NCI-H510A (cell line): Measurements from ENCODE around the gene DPYD.

ENCODE experiments used
- DNase-seq: peaks from one replicate; lab custom pipeline; 2025; lab: John Stamatoyannopoulos, UW

Gene DPYD

DNA sequence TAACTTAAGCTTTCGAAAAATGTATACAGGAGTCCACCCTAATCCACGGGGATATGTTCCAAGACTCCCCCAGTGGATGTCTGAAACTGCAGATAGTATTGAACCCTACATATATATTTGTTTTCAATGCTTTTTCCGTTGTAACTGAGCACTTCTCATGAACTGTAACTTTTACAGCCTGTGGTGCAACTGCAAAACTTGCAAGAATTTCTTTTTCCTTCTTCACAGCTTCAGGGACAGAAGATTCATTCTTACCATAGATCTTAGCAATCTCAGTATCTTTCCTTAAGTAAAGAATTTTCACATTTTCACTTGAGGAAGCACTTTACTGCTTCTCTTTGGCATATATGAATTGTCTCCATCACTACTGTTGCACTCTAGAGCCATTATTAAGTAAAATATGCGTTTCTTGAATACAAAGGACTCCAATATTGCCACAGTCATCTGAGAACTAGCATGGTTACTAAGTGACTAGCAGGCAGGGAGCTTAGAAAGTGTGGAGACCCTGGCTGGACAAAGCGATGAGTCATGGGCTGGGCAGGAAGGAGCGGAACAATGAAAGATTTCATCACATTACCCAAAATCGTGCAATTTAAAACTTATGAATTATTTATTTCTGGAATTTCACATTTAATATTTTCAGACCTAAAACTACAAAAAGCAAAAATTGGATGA is 14.1 kb downstream of the DPYD start:
- DNase-seq = no peak

DNA sequence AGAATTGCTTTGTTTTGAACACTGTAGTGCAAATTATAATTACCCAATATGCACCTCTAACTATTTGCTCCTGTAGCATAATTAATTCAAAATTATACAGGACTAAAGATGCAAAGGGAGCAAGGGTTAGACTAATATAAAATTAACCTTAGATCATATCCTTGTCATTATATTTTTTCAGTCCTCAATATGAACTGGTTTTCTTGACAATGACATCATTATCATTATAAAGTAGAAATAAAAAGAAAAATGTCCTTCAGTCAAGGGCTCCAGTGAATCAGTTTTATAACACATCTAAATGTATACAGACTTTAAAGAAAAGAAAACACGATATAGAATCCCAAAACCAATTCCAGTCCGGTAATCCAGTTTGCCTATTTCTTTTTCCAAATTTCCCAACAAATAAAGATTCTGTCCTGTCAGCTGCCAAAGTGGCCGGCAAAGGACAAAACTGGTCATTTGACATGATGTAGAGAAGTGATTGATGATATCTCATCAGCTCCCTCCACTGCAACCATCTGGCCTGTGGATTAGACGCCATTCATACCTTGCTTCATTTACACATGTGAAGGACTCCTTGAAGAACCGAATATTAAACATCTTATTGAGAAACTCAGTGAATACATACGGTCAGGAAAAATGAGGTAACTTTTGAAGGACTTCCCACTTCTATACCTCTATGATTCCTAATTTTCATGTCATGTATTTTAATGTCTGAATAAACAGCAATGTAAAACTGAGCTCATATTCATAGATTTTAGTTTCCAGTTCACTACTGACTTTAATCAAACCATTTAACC is 15.5 kb downstream of the DPYD start:
- DNase-seq = no peak

DNA sequence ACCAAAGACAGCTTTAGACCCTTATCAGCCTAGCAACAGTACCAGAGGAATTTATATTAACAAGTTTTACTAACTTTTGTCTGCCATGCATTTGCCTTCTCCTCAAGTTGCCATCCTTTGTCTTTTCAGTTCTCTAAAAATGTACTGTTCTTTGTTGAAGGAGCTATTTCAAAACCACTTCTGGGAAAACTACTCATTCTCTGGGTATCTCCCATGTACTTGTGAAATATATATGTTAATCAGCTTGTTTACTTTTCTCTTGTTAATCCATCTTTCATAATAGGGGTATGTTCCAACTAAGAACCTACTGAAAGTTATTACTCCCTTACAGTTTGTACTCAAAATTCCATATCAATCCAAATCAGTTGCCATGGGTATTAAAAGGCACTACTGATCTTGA is 16.3 kb downstream of the DPYD start:
- no peak for DNase-seq

DNA sequence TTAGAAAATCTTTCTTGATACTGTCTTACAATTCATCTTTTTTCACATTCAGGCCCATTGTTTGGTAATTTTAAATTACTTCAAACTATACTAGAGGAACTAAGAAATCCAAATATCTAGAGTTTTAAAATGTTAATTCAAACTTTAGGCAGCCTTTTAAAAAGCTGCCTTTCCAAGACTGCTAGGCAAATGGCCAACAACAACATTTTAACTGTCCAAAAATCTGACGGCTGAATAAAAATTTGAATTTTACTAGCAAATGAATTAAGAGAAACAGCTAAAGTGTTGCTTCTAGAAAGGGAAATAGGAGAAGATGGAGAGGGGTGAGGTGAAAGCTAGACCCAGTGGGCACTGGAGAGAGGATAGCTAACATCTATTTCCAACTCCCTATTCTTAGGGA is 17.2 kb downstream of the DPYD start:
- no peak for DNase-seq

DNA sequence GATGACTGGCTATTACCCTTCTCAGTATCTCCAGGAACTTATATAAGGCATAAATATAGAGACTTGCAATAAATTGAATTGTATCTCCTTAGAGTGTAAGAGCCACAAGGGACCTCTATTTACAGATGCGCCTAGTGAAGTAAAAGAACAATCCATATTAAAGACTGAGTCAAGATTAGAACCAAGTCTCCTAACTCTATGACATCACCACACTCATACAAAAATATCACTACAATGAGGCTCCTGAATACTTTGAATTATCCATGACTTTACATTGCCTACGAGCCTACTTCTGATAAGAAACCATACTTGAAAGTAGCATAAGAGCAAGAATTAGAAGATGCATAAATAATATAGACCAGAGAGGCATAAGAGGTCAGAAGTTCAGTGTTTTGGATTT is 18.8 kb downstream of the DPYD start:
- DNase-seq = no peak

DNA sequence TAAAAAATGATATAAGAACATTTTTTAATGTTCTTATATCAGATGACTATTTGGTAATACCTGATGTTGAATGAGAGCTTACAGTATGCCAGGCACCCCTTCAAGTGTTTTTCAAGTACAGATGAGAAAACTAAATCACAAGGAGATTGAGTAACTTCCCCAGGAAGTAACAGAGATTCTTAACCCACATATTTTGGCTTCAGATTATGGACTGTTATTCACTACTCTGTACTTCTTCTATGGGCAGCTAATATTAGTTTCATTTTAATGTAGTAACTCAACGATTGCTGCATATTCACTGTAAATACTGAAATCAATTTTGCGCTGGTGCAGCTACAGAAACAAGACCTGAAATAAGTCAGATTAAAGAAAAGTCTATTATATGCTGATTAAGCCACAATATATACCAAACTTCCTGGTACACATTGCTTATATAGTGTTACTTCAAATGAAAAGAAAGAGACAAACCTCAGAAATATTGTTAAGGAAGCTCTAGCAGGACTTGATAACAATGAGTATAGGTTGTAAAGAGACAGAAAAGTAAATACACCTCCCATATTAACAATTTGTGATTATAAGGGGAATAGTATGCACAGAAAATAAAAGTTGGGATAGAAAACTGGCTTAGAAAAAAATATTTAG is 19.7 kb downstream of the DPYD start:
- DNase-seq = no peak

DNA sequence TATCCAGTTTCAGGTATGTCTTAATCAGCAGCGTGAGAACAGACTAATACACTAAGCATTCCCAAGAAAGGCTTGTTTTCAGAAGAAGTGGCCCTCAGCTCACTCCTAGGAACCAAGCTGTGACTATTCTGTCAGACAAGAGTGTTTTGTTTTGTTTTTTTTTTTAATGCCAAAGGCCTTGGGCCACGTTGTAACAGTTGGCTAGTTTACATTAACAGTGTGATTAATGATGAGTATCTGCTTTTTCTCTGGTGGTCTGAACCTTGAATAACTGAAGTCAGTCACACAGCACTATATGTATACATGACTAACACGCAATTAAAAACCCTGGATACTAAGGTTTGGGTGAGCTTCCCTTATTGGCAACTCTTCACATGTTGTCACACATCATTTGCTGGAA is 21.9 kb downstream of the DPYD start:
- no peak for DNase-seq

DNA sequence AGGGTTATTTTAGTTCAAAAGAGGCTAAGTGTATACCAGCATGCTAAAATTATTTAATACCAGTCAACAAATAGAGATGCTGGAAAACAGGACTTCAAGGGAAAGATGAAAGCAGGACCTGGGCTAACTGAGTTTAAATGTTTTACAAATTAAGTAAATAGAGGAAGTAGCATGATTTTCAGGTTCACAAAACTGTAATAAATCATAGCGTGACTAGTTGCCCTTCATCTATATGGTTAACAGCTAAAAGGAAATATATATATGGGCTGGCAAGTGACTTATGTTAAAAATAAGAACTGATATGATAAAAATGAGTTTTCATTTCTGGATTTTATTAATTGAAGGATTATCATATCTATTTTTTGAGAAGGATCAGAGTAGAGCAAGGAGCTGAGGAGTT is 25.6 kb downstream of the DPYD start:
- no peak for DNase-seq

DNA sequence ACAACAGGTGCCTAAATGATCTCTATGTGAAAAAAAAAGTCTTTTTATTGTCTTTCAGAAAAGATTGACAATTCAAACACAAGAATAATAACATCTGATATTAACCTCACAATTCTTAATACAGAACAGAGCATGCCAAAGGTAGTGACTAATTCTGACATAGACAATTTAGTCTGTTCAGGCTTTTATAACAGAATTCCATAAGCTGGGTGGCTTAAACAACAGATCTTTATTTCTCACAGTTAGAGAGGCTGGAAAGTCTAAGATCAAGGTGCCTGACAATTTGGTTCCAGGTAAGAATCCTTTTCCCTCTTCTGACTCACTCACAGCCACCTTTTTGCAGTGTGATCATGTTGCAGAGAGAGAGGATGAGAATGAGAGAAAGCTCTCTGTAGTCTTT is 27.0 kb downstream of the DPYD start:
- no peak for DNase-seq

DNA sequence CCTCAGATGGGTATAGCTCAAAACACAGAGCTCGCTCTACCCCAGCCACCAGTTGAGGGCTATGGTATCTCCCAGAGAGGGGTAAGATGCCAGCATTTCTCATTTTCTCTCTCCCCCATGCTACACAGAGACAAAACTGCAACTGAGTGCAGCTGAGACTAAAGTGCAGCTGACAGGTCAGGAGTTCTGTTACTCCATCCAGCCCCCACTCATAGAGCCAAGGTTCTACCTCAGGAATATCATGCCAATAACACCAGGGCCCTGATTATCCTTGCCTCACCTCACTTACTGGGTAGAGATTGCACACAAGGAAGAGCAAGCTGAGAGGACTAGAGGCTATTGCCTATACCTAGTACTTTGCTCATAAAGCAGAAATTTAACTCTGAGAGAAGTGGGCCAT is 34.6 kb downstream of the DPYD start:
- DNase-seq = no peak

DNA sequence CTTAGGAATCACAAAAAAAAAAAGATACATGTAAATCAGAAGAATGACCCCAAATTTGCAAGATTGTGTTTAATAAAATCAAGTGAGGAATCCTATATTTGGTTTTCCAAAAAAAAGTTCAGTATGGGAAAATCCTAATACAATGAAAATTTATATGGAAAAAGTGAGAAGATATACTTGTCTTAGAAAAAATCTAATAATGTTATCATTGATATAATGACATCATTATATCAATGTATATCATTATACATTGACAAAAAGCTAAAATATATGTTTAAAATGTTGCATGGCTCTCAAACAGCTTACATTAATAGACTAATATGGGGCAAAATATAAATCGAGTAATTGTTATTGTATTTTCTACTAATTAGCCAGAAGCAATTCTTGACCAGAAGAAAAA is 37.0 kb downstream of the DPYD start:
- DNase-seq = no peak

DNA sequence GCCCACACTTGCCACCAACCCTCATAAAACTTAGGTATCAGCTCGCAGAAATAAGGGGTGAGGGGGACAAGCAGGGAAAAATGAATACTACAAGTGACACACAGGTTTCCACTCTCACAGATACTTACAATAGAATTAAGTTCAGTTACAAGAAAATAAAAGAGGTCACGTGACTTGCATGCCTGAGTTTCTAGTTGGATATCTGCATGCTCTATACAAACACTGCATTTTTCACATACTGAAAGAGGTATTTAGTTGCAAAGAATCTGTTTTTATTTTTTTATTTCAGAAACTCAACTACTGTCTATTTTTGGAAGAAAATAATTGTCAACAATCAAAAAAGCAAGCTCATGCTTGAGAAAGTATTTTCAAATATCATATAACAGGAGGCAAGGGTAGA is 43.5 kb downstream of the DPYD start:
- no peak for DNase-seq

DNA sequence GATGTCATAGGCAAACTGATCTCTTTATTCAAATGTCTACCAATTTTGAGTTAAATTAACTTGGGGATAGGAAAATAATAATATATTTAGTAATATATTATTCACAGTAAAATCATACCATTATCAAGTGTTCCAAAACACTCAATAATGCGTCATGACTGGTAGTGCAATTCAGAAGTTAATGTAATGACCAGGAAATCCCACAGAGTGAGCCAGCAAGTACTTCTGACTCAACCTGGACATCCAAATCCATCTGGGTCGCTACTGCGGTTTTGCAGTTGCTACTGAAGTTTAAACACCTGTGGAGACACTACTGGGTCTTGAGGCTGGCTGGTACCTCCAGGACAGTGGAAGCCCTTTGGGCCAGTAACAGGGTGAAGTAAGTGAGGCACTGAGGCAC is 44.8 kb downstream of the DPYD start:
- no peak for DNase-seq

DNA sequence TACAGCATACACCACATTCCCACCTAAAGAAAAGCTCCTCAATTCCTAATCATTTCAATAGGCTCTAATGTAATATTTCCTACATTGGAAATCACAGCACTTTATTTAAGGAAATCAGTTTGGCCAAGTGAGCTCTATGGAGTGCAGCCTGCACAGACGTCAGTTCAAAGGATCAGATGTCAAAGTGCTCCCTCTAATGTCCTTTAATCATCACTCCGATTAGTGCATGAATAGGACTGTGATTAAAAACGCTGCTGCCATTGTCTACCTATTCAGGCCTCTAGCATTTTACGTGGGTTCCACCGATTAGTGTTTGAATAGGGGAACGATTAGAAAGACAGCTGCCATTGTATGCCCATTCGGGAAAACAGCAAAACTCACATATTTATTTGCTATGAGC is 50.2 kb downstream of the DPYD start:
- DNase-seq = no peak

DNA sequence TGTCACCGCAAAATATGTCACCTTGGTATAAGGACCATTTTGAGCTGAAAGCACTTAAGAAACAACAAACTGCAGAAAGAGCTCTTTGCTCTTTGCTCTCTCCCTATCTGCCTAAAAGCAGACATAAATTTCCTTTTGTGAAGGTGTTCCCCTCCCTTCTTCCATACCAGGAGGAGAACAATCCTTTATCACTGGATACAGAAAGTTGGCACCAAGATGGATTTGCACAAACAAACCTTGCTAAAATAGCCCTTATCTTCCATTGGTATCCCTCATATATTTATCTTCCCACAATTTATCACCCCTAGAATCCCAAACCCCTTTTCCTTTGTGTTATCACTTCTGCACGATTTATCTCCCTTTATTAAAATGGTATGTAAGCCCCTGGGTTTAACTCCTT is 51.4 kb downstream of the DPYD start:
- DNase-seq = no peak

DNA sequence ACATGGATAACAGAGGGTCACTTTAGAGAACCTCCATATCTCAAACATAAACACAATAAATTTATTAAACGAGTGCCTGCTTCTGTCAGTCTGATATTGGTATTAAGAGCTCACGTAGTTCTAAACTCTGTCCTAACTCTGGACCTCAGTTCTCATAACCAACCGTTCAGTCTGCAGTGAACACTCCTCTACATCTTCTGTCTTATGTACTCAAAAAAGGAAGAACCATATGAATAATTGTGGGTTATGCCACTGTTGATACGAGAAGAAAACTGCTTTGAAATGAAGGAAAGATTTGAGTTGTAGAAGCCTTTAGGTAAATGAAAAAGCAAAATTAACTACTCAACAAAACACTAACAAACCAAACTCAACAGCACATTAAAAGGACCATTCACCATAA is 53.7 kb downstream of the DPYD start:
- DNase-seq = no peak

DNA sequence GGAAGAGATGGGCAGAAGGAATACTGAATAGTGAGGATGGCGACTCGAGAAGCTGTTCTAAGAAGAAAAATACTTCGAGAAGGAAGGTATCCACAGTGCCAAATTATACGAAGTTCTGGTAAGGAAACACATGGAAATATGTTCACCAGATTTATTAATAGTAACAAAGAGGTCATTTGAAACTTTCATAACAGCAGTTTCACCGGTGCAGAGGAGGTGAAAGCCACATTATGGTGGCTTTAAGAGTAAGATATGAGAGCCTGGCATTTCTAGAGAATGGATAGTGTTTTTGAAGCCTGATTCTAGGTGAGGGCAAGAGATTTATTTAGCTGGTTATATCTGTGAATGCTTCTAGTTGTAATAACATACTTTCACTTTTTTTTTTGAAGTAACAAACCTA is 56.2 kb downstream of the DPYD start:
- DNase-seq = no peak

DNA sequence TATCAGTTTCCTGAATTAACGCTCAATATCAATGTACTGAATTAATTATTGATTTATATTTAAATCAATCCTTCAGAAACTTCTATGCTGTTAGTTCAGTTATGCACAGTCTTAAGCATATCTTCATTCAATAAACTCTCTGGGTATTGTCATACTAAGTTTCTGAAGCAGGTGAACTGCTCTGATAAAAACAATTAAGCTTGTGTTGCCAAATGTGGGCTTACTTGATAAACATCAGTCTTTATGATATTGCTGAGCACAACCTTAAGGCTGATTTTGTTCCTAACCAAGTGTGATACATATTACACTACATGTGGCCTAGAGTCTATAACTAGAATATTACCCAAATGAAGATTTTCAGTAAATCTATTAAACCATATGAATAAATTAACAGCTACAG is 67.6 kb downstream of the DPYD start:
- DNase-seq = no peak

DNA sequence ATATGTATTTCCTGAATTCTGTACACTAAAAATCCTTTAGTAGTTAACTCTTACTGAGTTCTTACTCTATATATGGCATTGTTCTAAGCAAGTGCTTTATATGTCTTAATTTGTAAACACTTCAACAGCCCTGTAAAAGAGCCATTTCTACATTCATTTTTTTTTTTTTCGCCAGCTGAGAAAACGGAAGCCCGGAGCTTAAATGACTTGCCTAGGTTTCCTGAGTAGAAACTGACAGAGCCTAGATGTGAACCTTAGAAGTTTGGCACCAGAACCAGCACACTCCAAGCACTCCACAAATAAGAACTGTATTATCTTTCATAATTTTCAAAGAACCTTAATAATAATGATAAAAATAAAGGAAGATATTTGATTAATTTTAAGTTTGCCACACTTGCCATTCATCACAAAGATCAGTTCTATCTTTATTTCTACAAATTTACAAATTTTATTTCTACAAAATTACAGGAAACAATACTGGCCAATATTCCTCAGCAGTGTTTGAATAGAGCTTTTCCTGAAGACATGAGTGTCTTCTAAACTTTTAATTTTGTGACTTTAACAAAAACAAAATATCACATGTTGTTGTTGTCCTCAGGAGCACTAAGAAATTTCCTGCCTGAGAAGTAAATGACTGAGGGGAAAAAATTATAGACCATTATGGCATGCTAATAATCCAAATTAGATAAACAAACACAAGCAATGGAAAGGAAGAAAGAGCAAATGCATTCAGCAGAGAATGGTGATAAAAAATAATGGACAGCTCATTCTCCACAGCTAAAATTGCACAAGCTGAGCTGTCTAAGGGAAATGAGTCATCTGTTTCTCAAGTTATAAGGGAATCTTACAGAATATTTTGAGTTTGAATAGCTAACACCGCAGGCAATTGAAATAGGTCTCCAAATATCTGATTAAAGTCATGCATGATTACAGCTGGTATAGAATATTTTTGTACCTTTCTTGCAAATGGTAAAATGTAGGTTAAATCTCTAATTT is 71.2 kb downstream of the DPYD start:
- DNase-seq = no peak

DNA sequence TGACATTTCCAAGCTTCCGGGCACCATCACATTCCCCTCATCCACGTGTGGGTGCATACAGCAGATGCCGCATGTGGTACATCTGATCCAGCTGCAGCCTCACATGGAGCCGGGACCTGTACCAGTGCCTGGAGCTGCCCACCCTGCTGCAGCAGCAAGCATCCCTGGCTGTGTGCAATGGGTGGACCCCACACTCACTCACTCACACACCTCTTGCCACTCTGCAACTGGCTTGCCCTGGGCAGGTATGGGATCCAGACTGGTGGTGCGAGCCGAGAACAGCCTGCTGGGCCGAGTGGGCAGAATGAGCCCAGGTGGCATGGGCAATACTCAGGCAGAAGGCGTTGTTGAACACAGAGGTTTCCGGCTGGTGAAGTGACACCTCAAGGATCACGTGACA is 75.0 kb downstream of the DPYD start:
- no peak for DNase-seq

DNA sequence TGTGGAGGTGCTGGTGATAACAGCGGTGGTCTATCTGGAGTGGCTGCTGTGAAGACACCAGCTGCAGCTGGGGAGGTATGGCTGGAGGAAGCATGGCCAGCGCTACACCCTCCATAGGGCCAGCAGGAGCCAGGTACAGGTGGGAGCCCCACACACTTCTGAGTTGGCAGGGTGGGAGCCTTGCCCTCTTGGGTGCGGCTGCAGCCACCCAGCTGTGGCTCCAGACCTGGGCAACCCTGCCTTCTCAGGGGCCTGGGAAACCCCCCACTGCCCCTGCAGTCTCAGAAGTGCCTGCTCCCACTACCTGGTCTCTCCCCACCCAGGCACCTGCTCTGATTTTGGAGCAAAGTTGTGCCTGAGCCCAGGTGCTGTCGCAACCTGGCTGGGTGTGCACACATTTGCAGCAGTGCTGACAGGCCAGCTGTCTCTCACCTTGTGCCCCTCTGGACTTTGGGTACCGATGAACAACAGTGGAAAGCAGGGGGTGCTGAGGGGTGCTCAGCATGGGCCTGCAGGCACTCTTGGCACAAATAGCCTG is 76.2 kb downstream of the DPYD start:
- DNase-seq = no peak

DNA sequence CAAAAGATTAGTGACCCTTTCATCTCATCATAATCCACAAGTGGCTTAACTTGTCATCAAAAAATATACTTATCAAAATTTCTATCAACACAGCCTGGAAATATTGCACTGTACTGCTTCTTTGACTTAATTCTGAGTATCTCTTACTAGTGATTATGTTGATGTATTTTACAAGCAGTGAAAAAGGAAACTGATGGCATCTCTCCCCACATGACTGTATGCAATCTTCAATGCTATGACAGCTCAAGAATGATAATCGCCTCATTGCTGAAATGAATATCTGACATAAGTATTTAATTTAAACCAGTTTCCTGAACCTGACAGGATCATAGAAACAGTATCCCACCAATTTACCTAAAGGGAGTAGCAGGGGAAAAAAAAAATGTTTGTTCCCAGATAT is 79.5 kb downstream of the DPYD start:
- DNase-seq = no peak
